RWPE2 (cell line): ENCODE results near the gene KLK10.

Source experiments
- ATAC-seq: fragments of 200-7000 bp; cut with Tn5 transposase; 3 replicates; pipeline ENCODE4 v1.9.1; 2021; ENCODE audit warnings: low read depth
- DNase-seq: peaks from one replicate; pipeline ENCODE4 v3.0.0-alpha.2; 2020; ENCODE audit warnings: low spot score
- H3K27ac ChIP-seq: fragments of 450-650 bp; 2 replicates; pipeline ENCODE4 v1.5.1; 2017; ENCODE audit warnings: mild to moderate bottlenecking; ENCODE audit not compliant: poor library complexity, severe bottlenecking
- H3K27me3 ChIP-seq: fragments of 250-450 bp; sonication (Bioruptor Pico); 2 replicates; pipeline ENCODE4 v1.5.1; 2021; ENCODE audit warnings: mild to moderate bottlenecking, moderate library complexity; ENCODE audit not compliant: insufficient read depth, poor library complexity, severe bottlenecking
- H3K36me3 ChIP-seq: fragments of 250-450 bp; sonication (Bioruptor Pico); 2 replicates; pipeline ENCODE4 v1.5.1; 2020; ENCODE audit warnings: low read depth, mild to moderate bottlenecking, moderate library complexity
- H3K4me1 ChIP-seq: fragments of 250-450 bp; sonication (Bioruptor Pico); 2 replicates; pipeline ENCODE4 v1.5.1; 2021; ENCODE audit warnings: mild to moderate bottlenecking, moderate library complexity; ENCODE audit not compliant: insufficient read depth, poor library complexity, severe bottlenecking
- H3K4me3 ChIP-seq: fragments of 250-450 bp; sonication (Bioruptor Pico); 2 replicates; pipeline ENCODE4 v1.5.1; 2021; ENCODE audit warnings: mild to moderate bottlenecking, moderate library complexity; ENCODE audit not compliant: severe bottlenecking
- H3K9me3 ChIP-seq: fragments of 250-450 bp; sonication (Bioruptor Pico); 2 replicates; pipeline ENCODE4 v1.5.1; 2021; ENCODE audit warnings: mild to moderate bottlenecking, moderate library complexity; ENCODE audit not compliant: severe bottlenecking
- CTCF ChIP-seq: fragments of 450-650 bp; IDR thresholded peaks from one replicate; pipeline ENCODE4 v1.5.1; 2017; ENCODE audit warnings: mild to moderate bottlenecking, moderate library complexity; ENCODE audit not compliant: poor library complexity, severe bottlenecking

KLK10 gene

DNA sequence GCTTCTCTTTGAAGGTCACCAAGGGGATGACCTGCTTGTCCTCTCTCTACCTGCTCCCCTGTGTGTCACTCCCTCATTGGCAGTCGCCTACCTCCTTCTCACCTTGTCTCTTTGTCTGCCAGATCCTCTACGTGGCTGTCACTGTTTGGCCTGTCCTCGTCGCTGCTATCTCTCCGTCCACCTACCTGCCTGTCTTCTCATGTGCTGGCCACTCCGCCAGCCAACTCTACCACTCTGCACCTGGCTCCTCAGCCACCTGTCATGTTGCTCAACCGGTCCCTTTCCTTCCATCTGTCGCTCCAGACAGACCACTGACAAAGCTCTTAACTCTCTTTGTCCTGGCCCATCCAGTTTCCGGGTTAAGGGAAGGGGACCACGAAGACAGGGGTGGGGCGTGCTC lies 15.2 kb upstream of the KLK10 start, which contains the start of gene KLK12:
Gene KLK12 (minus strand): TSS at position 299 of the 400 bp plus-strand sequence. CDS start 381 bp downstream, outside the sequence.
- Histone ChIP-seq H3K4me1 (no peaks in the 10 kb centered on the region), H3K27me3 (no peaks in the 10 kb centered on the region), H3K9me3 (no peaks in the 10 kb centered on the region), H3K27ac (no peak within 1 kb of the TSS), H3K4me3 (no peak within 1 kb of the TSS), H3K36me3 (no peaks in the 10 kb centered on the region)
- DNase-seq (no peak), ATAC-seq (no peak)
- TF ChIP-seq CTCF, result no peak

- Histone ChIP-seq H3K27me3 (no peaks in the 10 kb centered on the region), H3K36me3 (no peaks in the 10 kb centered on the region), H3K4me1 (no peaks in the 10 kb centered on the region), H3K9me3 (no peaks in the 10 kb centered on the region), H3K4me3 (no peak overlapping the region), H3K27ac (no peak overlapping the region)
- ATAC-seq (no peak), DNase-seq (no peak)
- TF ChIP-seq CTCF, result no peak
Measured at GRCh38 chr19:51031880-51032225, 12.3 kb upstream of the KLK10 start.

- ATAC-seq (no peak), DNase-seq (no peak)
- Histone ChIP-seq H3K4me3 (no peak overlapping the region), H3K27ac (no peak overlapping the region), H3K9me3 (no peaks in the 10 kb centered on the region), H3K4me1 (no peaks in the 10 kb centered on the region), H3K27me3 (no peaks in the 10 kb centered on the region), H3K36me3 (no peaks in the 10 kb centered on the region)
- no peak for TF ChIP-seq CTCF
Measured at GRCh38 chr19:51031220-51031879, 11.8 kb upstream of the KLK10 start.

DNA sequence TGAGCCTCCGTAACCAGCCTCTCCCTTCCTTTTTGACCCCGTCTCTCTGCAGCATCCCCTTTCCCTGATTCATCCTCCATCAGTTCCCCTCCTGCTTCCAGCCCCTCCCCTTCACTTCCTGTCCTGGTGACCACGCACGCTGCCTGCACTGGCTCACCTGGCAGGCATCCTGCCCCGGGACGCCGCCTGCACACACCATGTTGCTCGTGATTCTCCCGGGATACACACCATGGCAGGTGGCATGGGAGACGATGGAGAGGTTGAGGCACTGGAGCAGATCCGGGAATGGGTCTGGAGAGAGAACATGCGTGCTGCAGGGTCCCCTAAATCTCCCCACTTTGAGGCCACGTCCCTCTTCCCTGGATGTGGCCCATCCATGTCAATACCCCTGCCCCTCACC lies 11.1 kb upstream of the KLK10 start:
- no peak for TF ChIP-seq CTCF
- Histone ChIP-seq H3K36me3 (no peaks in the 10 kb centered on the region), H3K27me3 (no peaks in the 10 kb centered on the region), H3K27ac (no peak overlapping the region), H3K4me1 (no peaks in the 10 kb centered on the region), H3K9me3 (no peaks in the 10 kb centered on the region), H3K4me3 (no peak overlapping the region)
- ATAC-seq (no peak), DNase-seq (no peak)

DNA sequence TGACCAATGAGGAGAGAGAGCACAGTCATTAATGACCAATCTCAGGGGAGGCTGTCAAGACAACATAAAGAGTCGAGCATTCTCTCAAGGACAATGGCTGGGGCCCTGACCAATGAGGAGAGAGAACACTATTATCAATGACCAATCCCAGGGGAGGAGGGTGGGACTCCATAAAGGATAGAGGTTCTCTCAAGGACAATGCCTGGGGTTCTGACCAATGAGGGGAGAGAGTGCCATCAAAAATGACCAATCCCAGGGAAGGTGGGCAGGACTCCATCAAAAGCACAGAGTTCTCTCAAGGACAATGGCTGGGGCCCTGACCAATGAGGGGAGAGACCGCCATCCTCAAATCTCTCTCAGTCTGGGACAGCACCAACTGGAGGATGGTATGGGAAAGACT lies 10.2 kb upstream of the KLK10 start:
- Histone ChIP-seq H3K4me1 (no peaks in the 10 kb centered on the region), H3K27me3 (peaks cover 3% of the 10 kb centered on the region), H3K36me3 (no peaks in the 10 kb centered on the region), H3K9me3 (no peaks in the 10 kb centered on the region), H3K27ac (no peak overlapping the region), H3K4me3 (no peak overlapping the region)
- ATAC-seq (no peak), DNase-seq (no peak)
- no peak for TF ChIP-seq CTCF
